NCI-H446 treated with DMSO at 0.1 percent for 48 hours (cell line): ENCODE results near the gene SEC24C.
"Not testable (repeated sequence)": the region's sequence is repeated elsewhere in the genome, so short reads cannot be mapped to it uniquely, and the experiment has no call there.

Experiments used
- DNase-seq: peaks from one replicate; lab custom pipeline; 2025; lab: John Stamatoyannopoulos, UW

The SEC24C gene, protein sequence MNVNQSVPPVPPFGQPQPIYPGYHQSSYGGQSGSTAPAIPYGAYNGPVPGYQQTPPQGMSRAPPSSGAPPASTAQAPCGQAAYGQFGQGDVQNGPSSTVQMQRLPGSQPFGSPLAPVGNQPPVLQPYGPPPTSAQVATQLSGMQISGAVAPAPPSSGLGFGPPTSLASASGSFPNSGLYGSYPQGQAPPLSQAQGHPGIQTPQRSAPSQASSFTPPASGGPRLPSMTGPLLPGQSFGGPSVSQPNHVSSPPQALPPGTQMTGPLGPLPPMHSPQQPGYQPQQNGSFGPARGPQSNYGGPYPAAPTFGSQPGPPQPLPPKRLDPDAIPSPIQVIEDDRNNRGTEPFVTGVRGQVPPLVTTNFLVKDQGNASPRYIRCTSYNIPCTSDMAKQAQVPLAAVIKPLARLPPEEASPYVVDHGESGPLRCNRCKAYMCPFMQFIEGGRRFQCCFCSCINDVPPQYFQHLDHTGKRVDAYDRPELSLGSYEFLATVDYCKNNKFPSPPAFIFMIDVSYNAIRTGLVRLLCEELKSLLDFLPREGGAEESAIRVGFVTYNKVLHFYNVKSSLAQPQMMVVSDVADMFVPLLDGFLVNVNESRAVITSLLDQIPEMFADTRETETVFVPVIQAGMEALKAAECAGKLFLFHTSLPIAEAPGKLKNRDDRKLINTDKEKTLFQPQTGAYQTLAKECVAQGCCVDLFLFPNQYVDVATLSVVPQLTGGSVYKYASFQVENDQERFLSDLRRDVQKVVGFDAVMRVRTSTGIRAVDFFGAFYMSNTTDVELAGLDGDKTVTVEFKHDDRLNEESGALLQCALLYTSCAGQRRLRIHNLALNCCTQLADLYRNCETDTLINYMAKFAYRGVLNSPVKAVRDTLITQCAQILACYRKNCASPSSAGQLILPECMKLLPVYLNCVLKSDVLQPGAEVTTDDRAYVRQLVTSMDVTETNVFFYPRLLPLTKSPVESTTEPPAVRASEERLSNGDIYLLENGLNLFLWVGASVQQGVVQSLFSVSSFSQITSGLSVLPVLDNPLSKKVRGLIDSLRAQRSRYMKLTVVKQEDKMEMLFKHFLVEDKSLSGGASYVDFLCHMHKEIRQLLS

DNA sequence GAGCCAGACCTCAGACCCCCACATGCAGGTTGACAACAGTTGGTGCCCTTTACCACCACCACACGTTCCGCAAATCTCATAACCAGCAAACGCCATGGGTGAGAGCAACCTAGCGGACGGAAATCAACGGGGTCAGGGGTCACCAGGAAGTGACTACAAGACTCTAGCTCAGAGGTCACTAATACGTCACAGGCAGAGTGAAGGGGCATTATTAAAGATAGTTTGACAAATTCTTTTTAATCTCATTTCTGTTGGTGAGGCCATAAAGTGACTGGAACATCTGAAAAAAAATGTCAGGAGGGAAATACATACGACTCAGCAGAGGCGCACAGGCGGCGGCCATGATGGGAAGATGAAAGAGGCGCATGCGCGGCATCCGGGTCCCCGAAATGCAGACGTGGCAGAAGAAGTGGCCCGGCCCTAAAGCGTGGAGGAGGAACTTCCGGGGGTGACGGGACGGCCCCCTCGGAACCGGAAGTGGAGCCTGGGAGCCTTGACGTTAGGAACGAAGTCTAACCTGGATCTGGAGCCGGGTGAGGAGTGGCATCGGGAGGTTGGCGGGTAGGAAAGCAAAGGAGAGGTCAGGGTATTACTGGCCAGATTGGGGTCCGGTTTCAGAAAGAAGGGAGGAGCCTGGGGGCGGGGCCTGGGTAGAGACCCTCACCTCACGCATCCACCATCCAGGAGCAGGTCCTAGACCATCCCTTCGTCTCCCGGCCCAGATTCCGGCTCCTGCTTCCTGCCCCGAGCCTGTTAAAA lies at the start of gene SEC24C:
SEC24C (plus strand) TSS at position 468 of the 759 bp plus-strand sequence. CDS start 2,461 bp downstream, outside the sequence.
- peak; percentile 81 for DNase-seq

DNA sequence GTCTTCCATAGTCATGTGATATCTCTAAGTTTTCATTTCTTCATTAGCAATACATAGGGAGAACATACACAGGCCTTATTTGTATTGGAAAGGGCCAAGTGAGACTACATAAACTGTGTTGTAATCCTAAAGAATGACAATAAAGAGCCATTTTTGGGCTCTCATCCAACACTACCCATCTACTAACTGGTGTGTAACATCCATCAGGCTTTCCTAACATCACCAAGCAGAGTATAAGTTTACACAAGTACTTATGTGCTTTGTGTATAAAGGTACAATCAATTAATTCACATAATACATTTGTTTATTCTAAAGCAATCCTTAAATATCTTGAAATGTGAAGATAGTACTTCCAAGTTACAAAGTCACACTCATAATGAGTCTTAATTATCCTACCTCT lies 48.9 kb upstream of the SEC24C start:
- not testable (repeated sequence) for DNase-seq

DNA sequence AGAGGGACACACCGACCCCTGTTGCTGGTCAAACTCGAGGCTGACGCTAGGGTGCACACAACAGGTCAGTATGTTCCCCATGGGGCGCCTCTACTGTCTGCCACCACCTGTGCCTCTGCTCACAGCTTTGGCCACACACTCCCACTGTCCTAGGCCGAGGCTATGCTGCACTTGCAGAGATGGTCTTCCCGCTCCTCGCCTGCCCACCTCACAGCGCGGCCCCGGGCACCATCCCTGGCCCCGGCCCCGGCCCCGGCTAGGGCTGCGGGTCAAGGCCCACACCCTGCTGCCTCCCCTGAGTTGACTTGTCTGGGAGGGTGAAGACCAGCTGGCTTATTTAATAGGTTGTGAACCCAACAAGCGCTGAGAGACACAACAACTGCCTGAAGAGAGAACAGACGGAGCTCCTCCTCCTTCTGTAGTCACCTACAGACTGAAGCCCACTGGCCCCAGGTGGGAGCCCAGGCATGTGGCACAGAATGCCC lies 46.5 kb upstream of the SEC24C start, which contains the start of gene AGAP5:
AGAP5 (minus strand) TSS at position 435 of the 485 bp plus-strand sequence; CDS start at position 81, 354 bp downstream.
- DNase-seq, result not testable (repeated sequence)

GRCh38 chr10:73698819-73699218 lies 45.4 kb upstream of the SEC24C start:
- DNase-seq, result not testable (repeated sequence)

DNA sequence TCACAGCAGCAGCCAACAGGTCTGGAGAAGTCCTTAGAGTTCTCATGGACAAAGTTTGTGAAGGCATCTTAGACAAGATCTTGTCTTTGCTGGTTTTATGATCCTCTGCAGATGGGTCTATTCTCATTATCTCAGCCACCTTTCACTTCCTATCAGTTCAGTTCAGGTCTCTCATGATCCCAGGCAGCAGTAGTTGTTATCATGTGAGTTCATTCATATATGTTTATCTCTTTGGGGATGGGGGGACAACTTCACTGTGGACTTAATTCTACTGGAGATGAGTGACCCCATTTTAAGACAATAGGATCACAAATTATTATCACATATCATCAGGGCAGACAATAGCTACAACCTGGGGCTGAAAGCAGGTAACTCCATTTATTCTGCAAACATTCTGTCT lies 40.2 kb upstream of the SEC24C start:
- not testable (repeated sequence) for DNase-seq

DNA sequence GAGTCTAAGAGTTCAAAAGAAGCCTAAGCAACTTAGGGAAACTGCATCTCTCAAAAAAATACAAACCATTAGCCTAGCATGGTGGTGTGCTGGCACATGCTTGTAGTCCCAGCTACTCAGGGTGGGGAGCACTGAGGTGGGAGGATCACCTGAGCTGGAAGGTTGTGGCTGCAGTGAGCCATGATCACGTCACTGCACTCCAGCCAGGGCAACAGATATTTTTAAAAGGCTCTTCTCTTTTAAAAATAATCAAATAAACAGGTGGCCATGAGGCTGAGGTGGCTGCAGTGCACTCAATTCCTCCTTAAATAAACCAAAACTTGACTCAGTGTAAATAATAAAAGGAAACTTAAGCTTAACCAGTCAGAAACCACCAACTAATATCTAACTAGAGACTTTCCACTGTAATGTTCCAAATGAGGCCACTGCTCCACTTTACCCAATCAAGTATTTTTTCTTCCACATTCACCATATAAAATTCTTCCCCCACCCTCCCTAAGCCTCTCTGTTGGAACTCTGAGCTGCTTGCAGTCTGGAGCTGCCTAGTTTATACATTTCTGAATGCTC lies 38.6 kb upstream of the SEC24C start:
- not testable (repeated sequence) for DNase-seq

GRCh38 chr10:73706488-73706887 lies 37.7 kb upstream of the SEC24C start:
- DNase-seq, result not testable (repeated sequence)

- DNase-seq, result not testable (repeated sequence)
These were observed 36.5 kb upstream of the SEC24C start for GRCh38 chr10:73707628-73708027.

GRCh38 chr10:73708122-73708521 lies 36.0 kb upstream of the SEC24C start:
- not testable (repeated sequence) for DNase-seq

GRCh38 chr10:73711683-73712082 lies 32.5 kb upstream of the SEC24C start:
- DNase-seq, result not testable (repeated sequence)

DNA sequence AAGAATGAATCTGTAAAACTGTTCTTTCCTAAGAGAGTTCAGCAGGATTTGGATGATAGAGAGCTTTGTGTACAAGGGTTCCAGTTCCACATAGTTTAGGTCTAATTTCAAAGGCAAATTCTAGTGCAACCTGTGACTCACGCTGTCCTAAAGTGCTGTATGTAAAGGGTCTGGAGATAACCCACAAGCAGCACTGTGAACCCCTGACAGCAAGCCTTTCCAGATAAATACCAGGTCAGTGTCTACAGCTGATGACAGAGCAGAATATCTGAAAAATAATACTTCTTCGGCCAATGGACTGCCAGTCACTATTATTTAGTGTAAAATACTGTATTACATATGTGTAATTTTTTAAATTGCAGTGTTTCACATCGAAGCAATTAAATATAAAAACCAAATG lies 30.3 kb upstream of the SEC24C start:
- not testable (repeated sequence) for DNase-seq

- not testable (repeated sequence) for DNase-seq
These were observed 29.7 kb upstream of the SEC24C start for GRCh38 chr10:73714483-73714882.

DNA sequence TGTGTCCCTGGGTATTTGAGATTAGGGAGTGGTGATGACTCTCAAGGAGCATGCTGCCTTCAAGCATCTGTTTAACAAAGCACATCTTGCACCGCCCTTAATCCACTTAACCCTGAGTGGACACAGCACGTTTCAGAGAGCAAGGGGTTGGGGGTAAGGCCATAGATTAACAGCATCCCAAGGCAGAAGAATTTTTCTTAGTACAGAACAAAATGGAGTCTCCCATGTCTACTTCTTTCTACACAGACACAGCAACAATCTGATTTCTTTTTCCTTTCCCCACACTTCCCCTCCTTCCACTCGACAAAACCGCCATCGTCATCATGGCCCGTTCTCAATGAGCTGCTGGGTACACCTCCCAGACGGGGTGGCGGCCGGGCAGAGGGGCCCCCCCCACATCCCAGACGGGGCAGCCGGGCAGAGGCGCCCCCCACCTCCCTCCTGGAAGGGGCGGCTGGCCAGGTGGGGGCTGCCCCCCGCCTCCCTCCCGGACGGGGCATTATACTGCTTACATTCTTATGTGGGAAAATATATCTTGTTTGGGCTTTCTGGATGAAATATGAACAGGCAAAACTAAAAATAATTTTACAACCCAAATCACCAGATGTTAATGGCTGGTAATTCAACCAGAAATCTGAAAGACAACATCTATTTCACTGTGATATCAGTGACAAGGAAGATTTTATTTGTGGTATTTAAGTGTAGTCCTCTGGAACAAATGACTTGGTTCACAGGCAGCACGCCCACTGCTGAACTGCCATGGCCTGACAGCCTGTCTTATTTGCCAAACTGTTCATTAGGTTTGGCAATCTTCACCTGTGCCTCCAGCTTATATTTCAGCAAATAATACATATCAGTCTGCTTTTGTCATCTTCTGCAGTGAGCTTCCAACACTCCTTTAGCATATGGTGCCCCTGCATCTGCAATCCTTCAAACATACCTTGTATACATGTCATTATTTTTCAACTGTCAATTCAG lies 28.7 kb upstream of the SEC24C start:
- not testable (repeated sequence) for DNase-seq

DNA sequence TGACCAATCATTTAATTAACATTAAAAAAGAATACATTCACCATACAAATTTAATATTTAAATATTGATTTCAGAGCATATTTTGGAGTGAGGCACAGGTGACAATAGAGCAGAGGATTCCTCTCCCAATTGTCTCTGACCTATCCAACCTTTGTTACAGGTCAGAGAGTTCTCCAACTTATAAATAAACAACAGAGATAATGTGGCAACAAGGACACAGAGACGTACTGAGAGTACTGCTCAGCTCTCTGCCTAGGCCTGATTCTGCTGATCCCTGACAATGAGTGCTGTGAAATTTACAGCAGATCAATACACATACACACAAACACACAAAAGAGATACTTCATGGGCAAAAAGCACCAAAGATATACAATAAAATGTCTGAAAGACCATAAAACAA lies 27.9 kb upstream of the SEC24C start:
- no peak for DNase-seq

DNA sequence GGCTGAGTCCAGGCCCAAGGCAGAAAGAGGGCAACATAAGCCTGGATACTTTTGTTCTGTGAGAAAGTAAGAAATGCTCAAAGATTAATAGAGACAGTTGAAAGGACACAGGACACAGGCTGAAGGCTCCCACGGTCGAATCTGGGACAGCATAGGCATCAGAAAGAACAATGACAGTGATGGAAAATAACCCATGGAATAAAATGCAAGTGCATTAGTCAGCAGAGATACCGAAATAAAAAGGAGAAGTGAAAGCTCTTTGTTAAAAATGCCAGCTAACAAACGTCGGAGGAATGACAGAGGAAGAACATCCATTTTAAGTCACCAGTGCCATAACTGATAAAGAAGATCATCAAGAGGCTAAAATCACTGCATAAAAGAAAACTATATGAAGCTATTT lies 26.6 kb upstream of the SEC24C start:
- no peak for DNase-seq

DNA sequence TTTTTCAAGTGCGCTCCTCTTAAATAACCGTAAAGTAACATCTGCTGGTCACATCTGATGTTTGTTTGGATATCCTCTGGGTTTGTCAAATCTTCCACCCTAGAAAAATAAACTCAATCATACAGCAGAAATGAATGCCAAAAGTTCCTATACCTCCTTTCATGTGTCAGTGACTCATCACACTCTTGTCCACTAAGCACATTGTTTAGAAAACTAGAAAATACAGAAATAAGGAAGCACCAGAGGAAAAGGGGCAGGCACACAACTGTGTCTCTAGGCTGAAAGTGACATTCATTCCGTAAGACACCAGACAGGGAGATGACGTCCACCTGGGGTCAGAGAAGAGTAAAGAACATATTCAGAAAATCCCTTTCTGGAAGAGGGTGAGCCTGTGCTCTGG lies 23.6 kb upstream of the SEC24C start:
- not testable (repeated sequence) for DNase-seq

DNA sequence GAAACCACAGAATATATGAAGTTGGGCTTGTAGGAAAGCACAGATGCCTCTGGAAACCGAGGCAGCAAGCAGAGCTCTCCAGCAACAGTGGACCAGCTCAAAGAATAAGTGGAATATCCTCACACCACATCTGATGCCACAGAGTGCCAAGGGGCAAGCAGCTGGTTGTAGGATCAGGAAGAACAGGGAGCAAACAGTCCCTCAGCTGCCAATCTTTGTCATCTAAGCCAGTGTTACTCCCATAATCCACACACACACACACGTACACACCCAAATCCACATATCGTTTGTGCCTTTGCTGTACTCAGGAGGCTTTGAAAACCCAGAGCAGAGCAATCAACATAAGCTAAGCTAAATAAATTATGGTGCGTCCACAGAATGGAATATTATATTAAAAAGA lies 20.7 kb upstream of the SEC24C start:
- no peak for DNase-seq

DNA sequence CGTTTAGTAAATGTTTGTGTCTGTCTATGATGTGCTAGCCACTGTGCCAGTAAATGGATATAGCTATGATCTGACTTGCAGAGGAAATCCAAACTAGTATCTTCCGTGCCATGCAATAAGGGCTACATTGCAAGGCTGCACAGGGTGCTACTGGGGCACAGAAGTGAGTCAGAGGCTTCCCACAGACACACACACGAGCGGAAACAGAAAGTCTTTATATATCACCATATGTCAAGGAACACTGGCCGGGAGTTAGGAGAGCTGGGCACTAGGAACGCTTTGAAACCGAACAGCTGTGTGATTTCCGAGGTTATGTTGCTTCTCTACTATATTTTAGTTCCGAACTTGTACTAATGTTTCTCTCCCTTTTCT lies 14.4 kb upstream of the SEC24C start:
- DNase-seq, result not testable (repeated sequence)

GRCh38 chr10:73730153-73730906 lies 13.8 kb upstream of the SEC24C start:
- DNase-seq, result peak; percentile 55
